Left renal pelvis (tissue), 4 donors: Measurements from ENCODE around the gene SNRPA1. TPM values are rescaled to one million over a fixed set of nuclear protein-coding genes. Genes with fewer than 3 reads are reported as not detected.

Experiments
- DNase-seq, 4 donors: peaks; one replicate each; pipeline ENCODE4 v3.0.0-alpha.2; 2013; ENCODE audit warnings: low read depth in 4 of 4, low spot score in 3 of 4
- polyA plus RNA-seq, 4 donors: library from polyadenylated mRNA; unstranded; fragments of 120-200 nt; gene quantifications; one replicate each; pipeline ENCODE4 v1.2.1, GENCODE V29; 2013; ENCODE audit not compliant: insufficient read length in 4 of 4

Gene SNRPA1
- polyA plus RNA-seq, 4 donors = 45.2 to 74.8 (median 65.9) TPM

- DNase-seq = no peak
Observed at GRCh38 chr15:101320501-101321052, 25.5 kb upstream of the SNRPA1 start.

- no peak for DNase-seq
Observed at GRCh38 chr15:101318839-101319238, 23.8 kb upstream of the SNRPA1 start.

- no peak for DNase-seq
Observed at GRCh38 chr15:101318147-101318819, 23.2 kb upstream of the SNRPA1 start.

- DNase-seq = no peak
Observed at GRCh38 chr15:101317336-101317872, 22.4 kb upstream of the SNRPA1 start.

GRCh38 chr15:101316529-101316928 lies 21.5 kb upstream of the SNRPA1 start:
- DNase-seq = no peak

- no peak for DNase-seq
Observed at GRCh38 chr15:101315736-101316135, 20.7 kb upstream of the SNRPA1 start.

DNA sequence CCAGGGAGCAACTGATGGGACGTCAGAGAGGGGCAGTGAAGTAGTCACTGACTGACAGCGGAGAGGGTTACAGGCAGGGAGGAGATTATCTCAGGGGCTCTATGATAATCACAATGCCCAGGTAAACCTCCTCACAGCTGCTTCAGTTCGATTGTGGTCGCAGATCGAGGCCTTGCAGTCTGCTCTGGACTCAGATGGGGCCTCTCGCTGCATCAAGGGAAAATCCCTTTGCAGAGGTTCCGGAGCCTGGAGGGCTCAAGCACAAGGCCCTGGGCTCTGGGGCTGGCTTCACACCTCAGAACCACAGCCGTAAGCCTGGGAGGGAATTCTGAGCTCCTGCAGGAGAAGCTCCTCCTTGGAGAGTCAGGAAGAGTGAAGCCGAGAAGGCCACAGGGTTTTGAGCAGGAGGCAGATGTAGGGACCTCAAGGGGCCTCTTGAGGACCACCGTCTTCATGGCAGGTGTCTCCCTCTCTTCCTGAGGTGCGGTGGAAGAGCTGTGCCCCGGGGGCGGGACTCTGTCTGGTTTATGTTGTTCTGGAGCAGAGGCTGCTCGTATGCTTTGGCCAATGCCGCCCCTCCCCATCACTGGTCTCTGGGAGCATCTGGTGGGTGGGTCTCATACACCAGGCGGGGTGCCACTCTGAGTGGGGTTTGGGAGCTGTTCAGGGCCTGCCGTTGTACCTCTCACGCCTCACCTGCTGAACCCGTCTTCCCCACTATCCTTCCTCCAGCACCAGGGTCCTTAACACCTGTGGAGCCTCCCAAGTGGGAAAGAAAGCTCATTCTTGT lies 19.5 kb upstream of the SNRPA1 start:
- no peak for DNase-seq

DNA sequence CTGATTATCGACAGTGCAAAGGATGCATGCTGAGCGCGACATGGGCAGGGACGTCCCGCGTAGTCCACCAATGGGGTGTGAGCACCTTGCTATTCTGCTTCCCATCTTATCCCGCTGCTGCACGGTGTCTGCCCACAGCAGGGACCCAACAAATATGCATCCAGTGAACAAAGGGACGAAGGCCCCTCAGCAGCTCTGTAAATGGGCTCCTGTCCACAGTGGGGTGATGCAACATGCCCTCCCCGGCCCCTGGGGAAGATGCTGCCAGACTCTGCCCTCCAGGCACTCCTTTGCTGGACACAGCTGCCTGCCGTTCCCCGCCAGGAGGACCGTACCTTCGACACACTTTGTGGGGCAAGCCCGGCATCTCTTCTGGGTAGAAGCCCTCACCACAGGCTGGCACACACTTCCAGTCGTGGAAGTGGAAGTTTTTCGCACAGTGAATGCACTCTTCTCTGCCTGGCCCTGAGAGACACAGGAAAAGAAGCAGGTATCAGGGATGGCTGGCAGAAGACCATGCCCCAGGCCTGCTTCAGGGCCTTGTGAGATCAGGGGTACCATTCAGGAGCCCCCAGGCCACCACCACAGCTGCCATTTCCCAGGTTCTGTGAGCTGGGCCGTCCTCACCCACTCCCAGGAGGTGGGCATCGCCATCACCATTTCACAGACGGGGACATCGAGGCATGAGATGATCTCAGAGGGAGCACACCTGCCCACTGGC lies 18.2 kb upstream of the SNRPA1 start:
- DNase-seq = no peak

DNA sequence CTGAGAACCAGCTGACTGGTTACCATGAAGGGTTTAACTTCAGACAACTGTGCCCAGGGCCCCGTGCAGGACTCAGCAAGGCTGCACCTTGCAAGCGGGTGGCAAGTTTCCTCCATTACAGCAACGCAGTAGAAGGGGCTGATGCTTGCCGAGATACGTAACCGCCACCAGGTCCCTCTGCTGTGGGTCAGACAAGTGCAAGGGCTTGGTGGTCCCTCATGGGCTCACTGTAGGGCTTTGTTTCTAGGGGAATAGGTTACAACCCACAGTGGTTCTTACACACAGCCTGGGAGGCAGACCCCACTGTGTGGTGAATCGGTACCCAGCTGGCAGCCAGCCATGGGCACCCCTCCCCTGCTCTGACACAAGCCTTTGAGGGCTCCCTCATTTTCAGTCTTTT lies 15.5 kb upstream of the SNRPA1 start:
- DNase-seq = no peak

- DNase-seq = no peak
Observed at GRCh38 chr15:101310161-101310480, 15.1 kb upstream of the SNRPA1 start.

DNA sequence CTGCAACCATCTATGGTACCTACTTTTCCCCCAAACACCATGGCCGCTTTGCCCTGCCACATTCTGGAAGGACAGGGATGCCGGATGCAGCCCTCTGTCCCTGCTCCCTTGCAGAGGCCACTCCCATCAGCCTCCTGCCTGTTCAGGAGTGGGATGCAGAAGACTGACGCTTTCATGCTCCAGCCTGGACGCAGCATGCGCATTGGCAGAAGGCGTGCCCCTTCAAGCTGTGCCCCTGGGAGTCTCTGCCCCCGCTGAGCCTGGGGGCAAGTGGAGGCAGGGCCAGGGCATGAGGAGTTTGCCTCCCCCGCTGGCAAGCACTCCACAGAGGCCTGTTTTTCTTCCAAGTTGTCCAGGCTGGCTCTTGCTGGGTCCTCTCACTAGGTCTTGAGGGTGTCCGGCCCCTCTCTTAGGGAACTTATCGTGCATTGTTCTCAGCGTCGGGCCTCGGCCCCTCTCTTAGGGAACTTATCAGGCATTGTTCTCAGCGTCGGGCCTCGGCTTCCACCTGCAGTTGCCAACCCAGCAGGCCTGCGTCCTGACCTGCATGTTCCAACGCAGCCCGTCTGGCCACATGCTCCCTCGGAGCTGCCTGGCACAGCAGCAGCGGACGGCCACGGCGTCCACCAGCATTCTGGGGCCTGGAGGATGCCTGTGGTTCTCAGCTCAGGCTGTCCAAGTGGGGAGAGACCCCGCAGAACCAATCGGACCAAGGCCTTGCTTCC lies 14.6 kb upstream of the SNRPA1 start:
- no peak for DNase-seq

GRCh38 chr15:101308604-101309435 lies 13.8 kb upstream of the SNRPA1 start:
- no peak for DNase-seq

- no peak for DNase-seq
Observed at GRCh38 chr15:101307897-101308603, 13.0 kb upstream of the SNRPA1 start.

DNA sequence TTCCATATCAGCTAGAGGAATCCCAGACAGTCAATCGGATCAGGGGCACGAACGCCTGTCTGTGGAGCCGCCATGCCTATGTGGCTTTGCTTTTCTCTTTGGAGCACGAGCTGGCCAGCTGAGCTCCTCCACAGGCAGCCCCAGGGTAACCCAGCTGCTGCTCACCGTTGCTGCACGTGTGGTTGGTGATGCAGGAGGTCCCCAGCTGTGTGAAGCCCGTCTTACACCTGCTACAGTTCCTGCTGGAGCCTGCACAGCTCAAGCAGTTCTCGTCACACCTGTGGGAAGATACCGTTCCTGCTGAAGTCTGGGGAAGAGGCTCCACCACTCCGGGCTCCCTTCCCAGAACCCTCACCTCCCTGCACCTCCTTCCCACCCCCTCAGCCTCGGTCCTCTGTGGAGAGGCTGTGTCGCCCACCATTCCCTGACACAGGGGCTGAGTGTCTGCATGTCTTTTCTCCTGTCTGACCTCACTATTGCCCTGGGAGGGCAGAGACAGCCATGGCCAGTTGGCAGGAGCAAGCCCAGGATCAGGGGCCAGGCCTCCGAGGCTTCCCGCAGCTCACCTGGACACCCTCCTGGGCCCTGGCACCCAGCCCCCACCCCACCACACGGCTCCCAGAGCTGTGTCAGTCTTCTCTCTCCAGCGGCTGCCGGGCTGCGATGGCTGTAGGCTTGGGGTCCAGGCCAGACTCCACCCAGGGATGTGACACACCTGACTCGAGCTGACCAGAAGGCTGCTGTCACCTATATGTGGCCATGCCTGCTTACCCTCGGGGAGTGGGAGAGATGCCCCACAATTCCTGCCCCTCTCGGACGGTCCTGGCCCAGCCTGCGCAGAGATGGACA lies 12.2 kb upstream of the SNRPA1 start:
- no peak for DNase-seq

GRCh38 chr15:101306341-101307047 lies 11.4 kb upstream of the SNRPA1 start:
- DNase-seq = no peak

- no peak for DNase-seq
Observed at GRCh38 chr15:101305820-101306255, 10.8 kb upstream of the SNRPA1 start.

- no peak for DNase-seq
Observed at GRCh38 chr15:101303408-101303807, 8.4 kb upstream of the SNRPA1 start.
